HepG2 (cell line): ENCODE results near the gene KLK11. TPM values are rescaled to one million over a fixed set of nuclear protein-coding genes. Genes with fewer than 3 reads are reported as not detected.

Experiments used
- BHLHE40 ChIP-seq: IDR thresholded peaks from 2 replicates; pipeline ENCODE4 v1.6.1; 2011; ENCODE audit warnings: low read length, improper control_type of control experiment
- CEBPB ChIP-seq: IDR thresholded peaks from 2 replicates; pipeline ENCODE4 v1.6.1; 2011; ENCODE audit warnings: low read depth, low read length, improper control_type of control experiment, borderline replicate concordance
- CEBPG ChIP-seq: IDR thresholded peaks from 2 replicates; pipeline ENCODE4 v1.6.1; 2016
- MED8 ChIP-seq: sonication (generic); formaldehyde crosslinking; IDR thresholded peaks from 2 replicates; pipeline ENCODE4 v1.8.1; 2023; ENCODE audit warnings: mild to moderate bottlenecking, missing genetic modification reagents; ENCODE audit not compliant: insufficient replicate concordance
- PATZ1 ChIP-seq: sonication (generic); formaldehyde crosslinking; IDR thresholded peaks from 2 replicates; pipeline ENCODE4 v1.4.0; 2020; ENCODE audit warnings: missing genetic modification reagents
- REXO4 ChIP-seq: sonication (generic); formaldehyde crosslinking; IDR thresholded peaks from 2 replicates; pipeline ENCODE4 v1.8.0; 2022; ENCODE audit warnings: missing genetic modification reagents, mild to moderate bottlenecking, borderline replicate concordance
- SATB2 ChIP-seq: sonication (generic); formaldehyde crosslinking; IDR thresholded peaks from 2 replicates; pipeline ENCODE4 v1.5.0; 2020; ENCODE audit warnings: missing genetic modification reagents
- TRIM24 ChIP-seq: sonication (generic); formaldehyde crosslinking; IDR thresholded peaks from 2 replicates; pipeline ENCODE4 v1.8.0; 2022; ENCODE audit warnings: mild to moderate bottlenecking, missing genetic modification reagents
- ZFP90 ChIP-seq: sonication (generic); formaldehyde crosslinking; IDR thresholded peaks from 2 replicates; pipeline ENCODE4 v1.8.0; 2022; ENCODE audit warnings: missing genetic modification reagents, mild to moderate bottlenecking, inconsistent platforms, borderline replicate concordance
- ZNF703 ChIP-seq: sonication (generic); formaldehyde crosslinking; IDR thresholded peaks from 2 replicates; pipeline ENCODE4 v1.5.1; 2020; ENCODE audit warnings: missing genetic modification reagents, mild to moderate bottlenecking, moderate library complexity, borderline replicate concordance
- polyA plus RNA-seq, 8 experiments: library from polyadenylated mRNA; depleted of rRNA in 3 of 8; stranded (reverse) in 7 of 8; unstranded in 1 of 8; fragments of >200 nt; fragmentation: Illumina TruSeq in 4 of 8; extraction: Trizol in 4 of 8; gene quantifications; 2 replicates each; pipeline versions ENCODE4 v1.2.1 to v1.2.3, GENCODE V29; 2011 to 2016; ENCODE audit warnings: low read depth in 4 of 8, missing spikeins in 1 of 8, mixed read lengths in 1 of 8; ENCODE audit not compliant: insufficient read depth in 1 of 8
- total RNA-seq, 5 experiments: library from RNA; depleted of rRNA; stranded (reverse); fragments of >200 nt; fragmentation: Illumina TruSeq; extraction: Trizol; gene quantifications; 2 replicates each; pipeline ENCODE4 v1.2.3, GENCODE V29; 2016; ENCODE audit warnings: low read depth in 1 of 5

Gene KLK11
- total and polyA plus RNA-seq, 2 of the 13 experiments (the other 11 are each of a cell fraction or from before 2014, with no cell fraction given) = not detected

DNA sequence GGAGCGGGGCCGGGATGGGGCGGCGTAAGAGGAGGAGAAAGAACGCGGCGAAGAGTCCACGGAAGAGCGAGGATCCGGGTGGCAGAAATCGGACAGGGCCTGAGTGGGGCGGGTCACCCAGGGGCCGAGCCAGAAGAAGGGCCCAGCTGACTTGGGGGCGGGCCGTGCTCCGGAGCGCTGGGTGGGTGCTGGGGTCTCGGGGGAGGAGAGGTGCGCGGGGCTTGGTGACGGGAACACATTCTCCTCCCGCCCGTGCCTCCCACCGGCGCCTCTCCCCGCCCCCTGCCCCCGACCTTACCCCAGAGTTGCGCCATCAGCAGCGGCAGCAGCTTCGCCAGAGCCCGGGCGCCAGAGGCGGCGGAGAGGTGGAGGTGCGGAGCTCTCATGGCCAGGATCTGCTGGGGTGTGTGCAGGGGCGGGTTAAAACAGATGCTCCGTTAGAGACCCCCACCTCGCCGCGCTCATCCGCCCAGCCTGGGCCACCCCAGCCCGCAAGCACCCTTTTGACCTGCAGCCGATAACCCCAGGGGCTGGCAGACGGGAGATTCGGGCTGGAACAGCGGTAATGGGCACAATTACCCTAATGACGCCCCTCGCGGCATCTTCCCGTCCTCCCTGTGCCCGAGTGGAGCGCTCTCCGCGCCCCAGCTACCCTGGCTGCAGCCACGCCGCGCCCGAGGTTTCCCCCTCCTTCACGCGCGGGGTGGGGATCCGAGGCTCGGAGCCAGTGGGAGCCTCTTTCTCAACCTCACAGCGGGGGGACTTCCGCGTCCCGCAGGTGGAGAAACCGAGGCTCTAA, 7.5 kb downstream of the KLK11 start (continued):
- TF ChIP-seq CEBPB (peak; percentile 70; the same call in 1 of the 2 replicates), SATB2 (CRISPR knock-in tag) (no peak), TRIM24 (CRISPR knock-in tag) (no peak), REXO4 (CRISPR knock-in tag) (no peak), CEBPG (CRISPR knock-in tag) (peak; percentile 56), ZFP90 (no peak), MED8 (CRISPR knock-in tag) (no peak), BHLHE40 (no peak), PATZ1 (CRISPR knock-in tag) (peak; percentile 47; the same call in 1 of the 2 replicates), ZNF703 (CRISPR knock-in tag) (no peak)
